Activated T-helper 17 cell treated with anti-CD3 and anti-CD28 coated beads, Interleukin-2, amount 50 U/mL, for 72 hours (primary cell): ENCODE data around the gene BABAM2. TPM values are rescaled to one million over a fixed set of nuclear protein-coding genes. Genes with fewer than 3 reads are reported as not detected.

Experiments used
- ATAC-seq: fragments of 150-1000 bp; cut with Tn5 transposase; replicated peaks from 2 replicates; pipeline ENCODE4 v1.10.0; 2021; ENCODE audit warnings: mild to moderate bottlenecking, moderate library complexity
- H3K27ac Mint-ChIP-seq: one replicate; pipeline ENCODE4 v1.8.0; 2022; ENCODE audit warnings: mixed read lengths
- H3K27me3 Mint-ChIP-seq: one replicate; pipeline ENCODE4 v1.8.0; 2022; ENCODE audit warnings: mixed read lengths
- H3K36me3 Mint-ChIP-seq: one replicate; pipeline ENCODE4 v1.8.0; 2022; ENCODE audit warnings: low read depth, mild to moderate bottlenecking, mixed read lengths
- H3K4me1 Mint-ChIP-seq: one replicate; pipeline ENCODE4 v1.8.0; 2022; ENCODE audit warnings: mixed read lengths
- H3K4me3 Mint-ChIP-seq: one replicate; pipeline ENCODE4 v1.8.0; 2022; ENCODE audit warnings: mild to moderate bottlenecking, mixed read lengths
- H3K9me3 Mint-ChIP-seq: one replicate; pipeline ENCODE4 v1.8.0; 2022; ENCODE audit warnings: mixed read lengths
- total RNA-seq, 2 donors: library from RNA; stranded (reverse); gene quantifications; one replicate each; pipeline ENCODE4 v1.2.3, GENCODE V29; 2022

The BABAM2 gene
- total RNA-seq, 2 donors from 2014 or later = 87.0 to 88.6 TPM

DNA sequence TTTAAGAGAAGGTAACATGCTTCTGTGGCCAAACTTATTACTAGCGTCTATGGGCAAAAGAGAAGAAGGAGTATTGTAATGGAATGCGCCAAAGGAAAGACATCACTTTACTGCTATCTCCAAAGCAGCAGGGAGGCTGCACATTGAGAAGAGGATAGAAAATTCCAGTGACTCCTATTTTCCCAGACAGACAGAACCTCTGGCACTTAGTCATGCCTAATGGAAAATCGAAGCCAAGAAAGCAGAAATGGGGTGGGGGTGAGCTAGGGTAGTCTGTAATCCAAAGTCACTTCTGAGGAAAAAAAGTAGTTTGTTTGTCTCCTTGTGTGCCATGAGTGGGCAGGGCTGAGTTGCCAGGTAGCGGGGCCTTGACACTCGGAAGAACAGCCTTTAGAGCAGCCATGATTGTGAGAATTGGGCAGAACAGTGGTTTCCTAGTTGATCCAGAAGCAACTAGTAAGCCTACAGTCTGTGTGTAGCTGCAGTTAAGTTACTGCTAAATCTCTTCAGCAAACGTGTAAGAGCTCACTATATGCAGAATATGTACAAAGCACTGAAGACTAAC, 422.8 kb downstream of the BABAM2 start:
- no peak for ATAC-seq
- no peak overlapping the region for H3K27ac Mint-ChIP-seq
- H3K9me3 Mint-ChIP-seq = no peaks in the 10 kb centered on the region
- H3K4me3 Mint-ChIP-seq = no peak overlapping the region
- H3K27me3 Mint-ChIP-seq = no peaks in the 10 kb centered on the region
- H3K4me1 Mint-ChIP-seq = peaks cover 11% of the 10 kb centered on the region
- H3K36me3 Mint-ChIP-seq = peaks cover 21% of the 10 kb centered on the region

DNA sequence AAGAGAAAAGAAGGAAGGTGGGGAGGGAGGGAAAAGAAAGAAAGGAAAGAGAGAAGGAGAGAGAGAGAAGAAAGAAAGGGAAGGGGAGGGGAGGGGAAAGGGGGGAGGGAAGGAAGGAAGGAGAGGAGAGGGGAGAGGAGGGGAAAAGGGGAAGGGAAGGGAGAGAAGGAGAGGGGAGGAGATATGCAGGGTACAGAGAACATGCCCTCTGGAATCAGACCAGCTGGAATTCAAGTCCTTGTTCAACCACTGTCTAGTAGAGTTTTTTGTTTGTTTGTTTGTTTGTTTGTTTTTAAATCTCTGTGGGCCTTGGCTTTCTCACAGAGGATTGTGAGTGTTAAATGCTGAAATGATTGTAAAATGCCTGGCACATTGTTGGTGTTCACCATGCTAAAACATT, 424.4 kb downstream of the BABAM2 start:
- H3K27me3 Mint-ChIP-seq = no peaks in the 10 kb centered on the region
- no peak overlapping the region for H3K4me3 Mint-ChIP-seq
- peaks cover 11% of the 10 kb centered on the region for H3K4me1 Mint-ChIP-seq
- H3K9me3 Mint-ChIP-seq = no peaks in the 10 kb centered on the region
- H3K27ac Mint-ChIP-seq = no peak overlapping the region
- ATAC-seq = no peak
- H3K36me3 Mint-ChIP-seq = peaks cover 16% of the 10 kb centered on the region

DNA sequence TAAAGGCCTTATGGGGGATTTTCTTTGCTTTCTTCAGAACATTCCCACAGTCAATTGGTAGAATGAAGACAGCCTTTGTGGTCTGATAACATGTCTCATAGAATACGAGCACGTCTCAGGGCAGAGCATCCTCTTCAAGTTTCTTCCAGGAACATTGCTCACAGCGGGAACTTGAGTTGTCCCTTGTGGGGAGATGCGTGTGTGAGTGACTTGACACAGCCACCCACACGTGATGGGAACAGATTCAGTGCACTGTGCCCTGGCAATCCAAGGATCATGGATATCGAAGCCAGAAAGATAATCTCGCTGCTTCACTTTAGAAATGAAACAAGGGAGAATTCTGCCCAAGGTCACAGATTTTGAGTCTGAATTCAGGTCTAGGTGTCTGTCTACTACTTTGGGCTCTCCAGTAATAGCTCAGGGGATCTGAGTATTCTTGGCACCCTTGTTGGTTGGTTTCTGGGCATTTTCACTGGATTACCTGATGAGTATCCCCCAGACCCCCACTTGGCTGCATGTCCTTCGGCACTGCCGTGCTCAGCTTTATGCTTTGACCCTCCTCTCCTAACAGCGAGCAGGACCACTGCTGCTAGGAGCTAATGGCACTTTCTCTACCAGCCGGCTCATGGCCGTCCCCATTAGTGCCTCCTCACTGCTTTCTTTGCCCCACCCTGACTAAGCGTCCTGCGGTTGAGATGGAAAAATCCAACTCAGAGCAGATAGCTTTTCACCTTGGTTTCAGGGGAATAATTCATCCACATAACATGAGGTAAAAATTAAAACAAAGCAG, 426.2 kb downstream of the BABAM2 start:
- no peak for ATAC-seq
- Mint-ChIP-seq H3K9me3 (no peaks in the 10 kb centered on the region), H3K27ac (no peak overlapping the region)

DNA sequence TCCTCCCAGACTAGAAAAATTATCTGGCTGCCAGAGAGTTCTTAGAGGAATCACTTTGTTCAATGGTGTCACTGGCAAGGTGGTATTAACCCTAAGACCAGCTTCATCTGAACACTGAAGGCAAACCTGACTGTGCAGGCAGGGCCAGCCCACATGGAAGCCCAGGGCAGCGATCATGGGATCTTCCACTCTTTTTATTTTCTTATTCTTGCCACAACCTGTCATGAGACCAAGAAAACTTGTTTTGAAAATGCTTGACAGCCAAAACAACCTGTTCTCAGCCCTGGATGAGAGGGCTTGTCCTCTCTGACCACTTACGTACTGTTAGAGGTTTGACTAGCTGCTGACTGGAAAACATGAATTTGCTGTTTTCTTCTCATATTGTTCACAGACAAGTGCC, 426.9 kb downstream of the BABAM2 start:
- no peaks in the 10 kb centered on the region for H3K9me3 Mint-ChIP-seq
- no peak overlapping the region for H3K27ac Mint-ChIP-seq
- no peak overlapping the region for H3K4me3 Mint-ChIP-seq
- H3K36me3 Mint-ChIP-seq = peaks cover 3% of the 10 kb centered on the region
- no peaks in the 10 kb centered on the region for H3K27me3 Mint-ChIP-seq
- ATAC-seq = no peak
- H3K4me1 Mint-ChIP-seq = peaks cover 2% of the 10 kb centered on the region

More for the DNA sequence above, 426.2 kb downstream of the BABAM2 start:
- peaks cover 8% of the 10 kb centered on the region for H3K4me1 Mint-ChIP-seq
- no peaks in the 10 kb centered on the region for H3K27me3 Mint-ChIP-seq
- peaks cover 9% of the 10 kb centered on the region for H3K36me3 Mint-ChIP-seq
- H3K4me3 Mint-ChIP-seq = no peak overlapping the region

DNA sequence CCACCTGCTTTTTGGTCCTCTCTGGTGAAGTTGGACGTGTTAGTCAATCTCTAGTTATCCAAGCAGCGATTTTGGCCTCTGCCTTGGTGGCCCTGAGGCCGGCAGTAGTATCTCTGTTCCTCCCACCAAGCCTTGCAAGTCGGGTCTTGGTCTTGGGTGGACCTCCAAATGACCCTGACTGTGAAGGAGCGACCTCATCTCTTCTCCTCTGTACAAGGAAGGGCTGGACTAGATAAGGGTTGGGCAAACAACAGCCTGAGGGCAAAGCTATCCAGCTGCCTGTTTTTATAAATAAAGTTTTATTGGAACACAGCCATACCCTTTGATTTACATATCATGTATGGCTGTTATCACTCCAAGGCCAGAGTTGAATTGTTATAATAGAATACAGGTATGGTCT, 427.5 kb downstream of the BABAM2 start:
- Mint-ChIP-seq H3K36me3 (no peaks in the 10 kb centered on the region), H3K27ac (no peak overlapping the region), H3K27me3 (no peaks in the 10 kb centered on the region), H3K4me3 (no peak overlapping the region), H3K4me1 (no peaks in the 10 kb centered on the region), H3K9me3 (no peaks in the 10 kb centered on the region)
- ATAC-seq = no peak

DNA sequence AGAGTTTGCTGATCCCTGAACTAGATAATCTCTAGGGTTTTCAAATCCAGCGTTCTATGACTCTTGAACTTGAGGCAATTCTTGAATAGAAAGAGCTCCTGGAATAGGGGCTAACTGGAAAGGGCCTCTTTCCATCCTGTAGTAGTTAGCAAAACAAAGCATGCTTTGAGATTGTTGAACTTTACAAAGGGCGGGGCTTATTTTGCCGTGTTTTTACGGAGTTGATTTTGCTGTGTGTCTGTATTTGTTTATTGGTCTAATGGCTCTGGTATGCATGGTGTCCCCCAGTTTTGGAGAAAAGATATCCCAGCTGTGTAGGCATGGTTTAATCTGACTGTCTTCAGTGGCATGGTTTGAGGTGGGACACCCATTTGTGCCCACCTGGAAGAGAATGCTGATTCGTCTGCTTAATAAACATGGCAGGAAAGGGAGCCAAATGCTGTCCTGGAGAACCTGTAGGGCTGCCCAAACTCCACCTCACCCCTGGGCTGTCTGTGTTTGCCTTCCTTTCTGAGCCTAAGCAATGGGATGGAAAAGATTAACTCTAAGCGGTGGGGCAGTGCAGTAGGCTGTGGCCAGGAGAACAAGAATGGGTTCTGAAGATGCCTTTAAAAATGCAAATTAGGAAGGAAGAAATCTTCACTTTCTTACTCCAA, 428.1 kb downstream of the BABAM2 start:
- Mint-ChIP-seq H3K4me1 (no peaks in the 10 kb centered on the region), H3K27ac (no peak overlapping the region), H3K9me3 (no peaks in the 10 kb centered on the region), H3K4me3 (no peak overlapping the region), H3K27me3 (no peaks in the 10 kb centered on the region), H3K36me3 (no peaks in the 10 kb centered on the region)
- ATAC-seq = no peak

DNA sequence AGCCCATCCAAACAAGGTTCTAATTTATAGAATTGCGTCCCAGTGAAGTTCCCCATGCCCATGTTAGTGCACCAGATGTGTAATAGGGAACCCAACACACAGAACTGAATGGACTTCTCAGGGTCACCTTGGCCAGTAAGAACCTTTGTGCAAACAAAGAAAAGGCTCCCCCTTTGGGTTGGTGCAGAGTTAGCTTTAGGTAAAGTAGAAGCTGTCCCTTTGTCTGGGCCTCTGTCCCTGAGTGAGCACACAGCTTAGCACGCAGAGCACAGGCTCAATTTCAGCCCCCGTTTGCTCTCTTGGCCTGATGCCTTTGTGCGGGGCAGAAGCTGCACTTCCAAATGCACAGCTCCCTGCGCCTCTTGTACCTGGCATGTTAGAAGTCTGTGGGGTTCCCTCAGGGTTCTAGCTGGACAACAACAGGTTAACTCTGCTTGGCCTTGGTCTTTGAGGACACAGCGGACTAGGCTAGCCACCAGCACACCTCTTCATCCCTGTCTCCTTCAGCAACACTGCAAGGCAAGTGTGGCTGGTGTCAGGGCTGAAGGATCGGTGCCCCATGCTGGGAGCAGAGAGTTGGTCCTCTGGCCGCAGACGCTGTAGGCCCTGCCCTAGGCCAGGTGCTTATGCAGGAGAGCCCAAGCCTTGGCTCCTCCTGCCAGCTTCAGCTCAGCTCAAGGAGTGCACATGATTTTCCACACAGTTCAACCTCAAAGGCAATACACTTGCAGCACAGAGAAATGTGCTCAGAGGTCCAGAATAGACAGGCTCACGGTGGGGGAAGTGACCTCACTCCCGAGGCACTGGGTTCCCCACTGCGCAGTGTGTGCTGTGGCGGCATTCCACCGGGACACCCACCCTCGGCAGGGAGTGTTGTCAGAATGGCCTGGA, 428.8 kb downstream of the BABAM2 start:
- Mint-ChIP-seq H3K27me3 (no peaks in the 10 kb centered on the region), H3K27ac (no peak overlapping the region), H3K9me3 (no peaks in the 10 kb centered on the region), H3K4me1 (no peaks in the 10 kb centered on the region), H3K36me3 (no peaks in the 10 kb centered on the region), H3K4me3 (no peak overlapping the region)
- no peak for ATAC-seq

DNA sequence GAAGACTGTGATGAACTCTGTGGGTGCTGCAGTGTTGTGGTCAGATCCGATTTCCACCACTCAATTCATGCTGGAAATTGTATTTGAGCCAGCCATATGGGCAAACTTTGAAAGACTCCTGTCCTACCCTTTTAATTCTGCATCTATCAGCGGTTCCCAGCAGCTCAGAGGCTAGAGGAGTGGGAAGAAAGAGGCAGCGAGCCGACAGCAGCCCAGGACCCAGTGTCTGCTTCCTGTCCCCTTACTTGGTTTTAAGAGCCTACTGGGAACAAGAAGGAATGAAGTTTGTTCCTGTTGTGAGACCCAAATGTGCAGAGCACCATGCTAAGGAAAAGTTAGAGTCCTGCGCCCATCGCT, 429.5 kb downstream of the BABAM2 start:
- H3K4me3 Mint-ChIP-seq = no peak overlapping the region
- no peaks in the 10 kb centered on the region for H3K36me3 Mint-ChIP-seq
- peaks cover under 1% of the 10 kb centered on the region for H3K4me1 Mint-ChIP-seq
- no peaks in the 10 kb centered on the region for H3K9me3 Mint-ChIP-seq
- no peaks in the 10 kb centered on the region for H3K27me3 Mint-ChIP-seq
- H3K27ac Mint-ChIP-seq = no peak overlapping the region
- no peak for ATAC-seq

DNA sequence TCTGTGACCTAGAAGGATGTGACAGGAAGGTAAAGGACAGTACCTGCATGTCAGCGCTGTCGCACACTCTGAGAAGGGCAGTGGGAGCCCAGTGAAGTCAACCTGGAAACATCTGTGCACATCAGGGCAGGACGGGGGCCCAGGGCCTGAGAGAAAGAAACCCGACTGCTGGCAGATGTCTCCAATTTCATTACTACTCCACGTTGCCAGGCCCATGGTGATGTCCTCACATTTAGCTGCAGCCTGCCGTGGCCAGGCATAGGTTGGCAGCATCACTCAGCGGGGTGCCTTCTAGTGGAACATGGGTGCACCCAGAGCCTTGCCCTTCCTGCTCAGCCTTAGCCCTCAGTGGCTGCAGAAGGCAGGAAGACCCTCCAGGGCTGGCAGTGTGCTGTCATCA, 429.8 kb downstream of the BABAM2 start:
- peaks cover 4% of the 10 kb centered on the region for H3K4me1 Mint-ChIP-seq
- H3K27ac Mint-ChIP-seq = no peak overlapping the region
- no peaks in the 10 kb centered on the region for H3K36me3 Mint-ChIP-seq
- H3K9me3 Mint-ChIP-seq = no peaks in the 10 kb centered on the region
- ATAC-seq = no peak
- H3K4me3 Mint-ChIP-seq = no peak overlapping the region
- H3K27me3 Mint-ChIP-seq = no peaks in the 10 kb centered on the region

DNA sequence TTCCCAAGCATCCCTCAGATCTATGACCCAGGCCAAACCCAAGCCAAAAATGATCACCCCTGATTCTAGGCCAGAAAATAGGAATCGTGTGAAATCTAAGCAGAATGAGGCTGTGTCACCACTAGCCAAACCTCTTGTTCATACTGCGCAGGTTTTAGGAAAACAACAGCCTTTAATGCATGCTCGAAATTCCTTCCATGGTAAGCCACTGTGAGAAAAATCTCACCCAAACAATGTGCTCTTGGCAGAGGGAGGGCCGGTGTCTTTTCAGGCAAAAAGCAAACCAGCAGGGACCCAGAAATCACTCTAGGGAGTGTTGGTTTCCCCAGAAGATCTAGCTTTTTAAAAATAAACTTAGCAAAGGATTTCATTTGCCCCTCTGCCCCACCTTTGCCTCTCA, 430.9 kb downstream of the BABAM2 start:
- H3K27ac Mint-ChIP-seq = no peak overlapping the region
- H3K27me3 Mint-ChIP-seq = no peaks in the 10 kb centered on the region
- H3K4me1 Mint-ChIP-seq = peaks cover 5% of the 10 kb centered on the region
- no peaks in the 10 kb centered on the region for H3K9me3 Mint-ChIP-seq
- no peaks in the 10 kb centered on the region for H3K36me3 Mint-ChIP-seq
- no peak overlapping the region for H3K4me3 Mint-ChIP-seq
- no peak for ATAC-seq

DNA sequence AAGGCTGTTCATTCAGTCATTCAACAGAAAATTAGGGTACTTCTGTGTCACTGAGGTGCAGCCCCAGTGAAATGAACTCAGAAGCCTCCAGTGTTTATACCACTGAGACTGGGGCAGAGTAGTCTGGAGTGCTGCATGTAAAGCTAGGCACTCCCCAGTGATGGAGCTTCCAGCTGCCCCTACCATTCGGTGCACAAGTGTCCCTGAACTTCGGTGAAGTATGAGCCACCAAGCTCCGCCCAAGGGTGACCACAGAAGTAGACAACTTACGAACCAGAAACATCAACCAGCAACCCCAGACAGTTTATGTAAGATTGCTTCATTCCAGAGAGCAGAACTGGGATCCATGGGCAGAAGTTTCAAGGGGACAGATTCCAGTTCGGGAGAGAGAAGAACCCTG, 431.5 kb downstream of the BABAM2 start:
- no peak for ATAC-seq
- H3K27me3 Mint-ChIP-seq = no peaks in the 10 kb centered on the region
- H3K27ac Mint-ChIP-seq = peak overlapping the region; percentile 38
- H3K36me3 Mint-ChIP-seq = no peaks in the 10 kb centered on the region
- H3K4me3 Mint-ChIP-seq = no peak overlapping the region
- no peaks in the 10 kb centered on the region for H3K9me3 Mint-ChIP-seq
- peaks cover 9% of the 10 kb centered on the region for H3K4me1 Mint-ChIP-seq

DNA sequence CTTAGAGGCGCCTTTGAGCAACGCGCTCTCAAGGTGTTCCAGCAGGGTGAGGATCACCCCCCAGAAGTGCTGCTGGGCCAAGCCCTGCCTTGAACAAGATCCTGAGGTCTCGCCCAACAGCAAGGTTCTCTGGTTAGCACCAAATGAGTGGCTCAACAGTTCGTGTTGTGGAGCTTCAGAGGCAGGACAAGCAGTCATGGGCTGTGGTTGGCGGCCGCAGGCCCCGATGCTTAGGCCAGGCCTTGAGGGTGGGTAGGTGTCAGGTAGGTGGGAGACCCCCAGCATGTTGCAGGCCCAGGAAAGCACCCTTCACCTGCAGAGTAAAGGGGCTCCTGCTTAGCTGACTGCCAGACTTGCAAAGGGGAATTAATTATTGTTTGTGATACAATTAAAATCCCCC, 431.9 kb downstream of the BABAM2 start:
- H3K36me3 Mint-ChIP-seq = no peaks in the 10 kb centered on the region
- H3K27ac Mint-ChIP-seq = peak overlapping the region; percentile 38
- no peak overlapping the region for H3K4me3 Mint-ChIP-seq
- no peaks in the 10 kb centered on the region for H3K9me3 Mint-ChIP-seq
- ATAC-seq = no peak
- H3K27me3 Mint-ChIP-seq = no peaks in the 10 kb centered on the region
- H3K4me1 Mint-ChIP-seq = peaks cover 9% of the 10 kb centered on the region

DNA sequence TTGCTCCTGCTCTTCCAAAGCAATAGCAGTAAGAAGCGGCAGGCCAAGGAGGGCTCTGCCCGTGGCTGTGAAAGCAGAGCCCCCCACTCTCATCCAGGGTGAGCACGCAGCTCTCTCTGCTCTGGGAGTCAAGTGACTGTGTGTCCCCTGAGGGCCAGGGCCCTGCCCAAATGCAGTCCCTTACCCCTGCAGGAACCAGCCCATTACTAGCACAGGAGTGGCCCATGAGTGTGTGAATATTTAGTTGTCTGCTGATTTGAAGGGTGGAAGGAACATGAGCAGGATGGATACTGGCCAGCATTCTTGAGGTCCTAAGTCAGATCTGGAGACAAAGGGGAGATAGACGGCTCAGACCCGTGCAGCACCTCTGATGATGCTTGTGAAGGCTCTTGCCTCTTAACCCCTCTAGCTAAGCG, 432.5 kb downstream of the BABAM2 start:
- Mint-ChIP-seq H3K27ac (no peak overlapping the region), H3K4me1 (peaks cover 11% of the 10 kb centered on the region), H3K27me3 (no peaks in the 10 kb centered on the region), H3K9me3 (no peaks in the 10 kb centered on the region), H3K4me3 (no peak overlapping the region), H3K36me3 (no peaks in the 10 kb centered on the region)
- ATAC-seq = no peak

DNA sequence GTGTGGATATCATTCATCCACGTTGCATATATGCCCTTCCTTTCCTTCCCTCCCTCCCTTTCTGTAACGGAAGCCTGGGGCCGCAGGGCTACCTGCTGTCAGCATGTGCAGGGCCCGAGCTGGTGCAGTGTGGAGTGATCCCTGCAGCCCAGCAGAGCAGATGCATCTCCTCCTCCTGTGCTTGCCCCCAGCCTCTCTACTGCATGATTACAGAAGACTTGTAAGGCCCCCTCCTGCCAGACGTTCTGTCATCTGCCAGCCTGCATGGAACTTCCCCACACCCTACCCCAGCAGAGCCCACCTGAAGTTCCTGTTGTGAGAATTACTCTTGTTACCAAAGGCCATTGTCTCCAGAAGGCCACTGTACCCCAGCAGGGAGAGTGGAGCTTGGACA, 434.6 kb downstream of the BABAM2 start:
- Mint-ChIP-seq H3K27me3 (no peaks in the 10 kb centered on the region), H3K4me1 (peaks cover 20% of the 10 kb centered on the region), H3K36me3 (no peaks in the 10 kb centered on the region), H3K27ac (peak overlapping the region; percentile 30), H3K9me3 (no peaks in the 10 kb centered on the region), H3K4me3 (no peak overlapping the region)
- no peak for ATAC-seq
